ENCODE data around the gene RWDD4.
A peak's percentile ranks its signal among the peaks of the same experiment; 100 is the strongest.

Gene RWDD4

DNA sequence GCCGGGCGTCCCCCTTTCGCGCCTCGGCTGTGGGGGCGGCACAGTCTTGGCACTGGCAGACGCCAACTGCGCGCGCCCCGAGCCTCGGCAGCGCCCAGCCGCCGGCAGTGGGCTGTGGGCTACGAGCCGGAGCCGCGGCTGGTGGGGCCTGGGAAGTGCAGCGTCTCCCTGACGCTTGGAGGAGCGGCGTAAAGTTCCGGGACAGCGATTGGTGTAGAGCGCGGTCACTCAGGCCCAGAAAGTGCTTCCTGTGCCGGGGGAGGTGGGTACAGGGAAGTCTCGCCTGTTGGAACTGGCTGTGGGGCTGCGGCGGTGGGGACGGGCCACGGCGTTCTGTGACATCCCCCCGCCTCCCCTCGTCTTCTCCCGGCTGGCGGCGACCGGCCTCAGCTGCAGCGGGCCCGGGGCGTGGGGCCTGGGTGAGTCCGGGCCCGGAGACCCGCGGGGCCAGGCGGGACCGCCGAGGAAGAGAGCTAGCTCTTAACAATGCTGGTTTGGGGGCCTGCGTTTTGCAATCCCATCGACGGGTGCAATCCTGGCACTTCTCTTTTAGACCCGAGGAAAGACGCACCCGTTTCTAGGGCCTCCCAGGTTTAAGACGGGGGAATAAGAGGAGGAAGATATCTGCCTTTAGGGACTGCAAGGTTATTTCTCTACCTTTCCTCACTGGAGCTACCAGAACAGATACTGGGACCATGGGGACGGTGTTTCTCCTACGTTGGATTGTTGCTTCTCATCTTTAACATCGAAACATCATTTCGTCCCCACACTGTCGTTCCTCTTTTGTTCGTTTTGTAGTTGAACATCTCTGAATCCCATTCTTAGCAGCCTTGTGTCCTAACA lies at the start of gene RWDD4, which contains the start of gene TRAPPC11:
Gene RWDD4 (minus strand): TSS at position 157 of the 843 bp plus-strand sequence. CDS start 233 bp downstream, outside the sequence.
Gene TRAPPC11 (plus strand): TSS at position 265 of the 843 bp plus-strand sequence. CDS start 4,575 bp downstream, outside the sequence.
- peak; percentile 97 for DNase-seq

DNA sequence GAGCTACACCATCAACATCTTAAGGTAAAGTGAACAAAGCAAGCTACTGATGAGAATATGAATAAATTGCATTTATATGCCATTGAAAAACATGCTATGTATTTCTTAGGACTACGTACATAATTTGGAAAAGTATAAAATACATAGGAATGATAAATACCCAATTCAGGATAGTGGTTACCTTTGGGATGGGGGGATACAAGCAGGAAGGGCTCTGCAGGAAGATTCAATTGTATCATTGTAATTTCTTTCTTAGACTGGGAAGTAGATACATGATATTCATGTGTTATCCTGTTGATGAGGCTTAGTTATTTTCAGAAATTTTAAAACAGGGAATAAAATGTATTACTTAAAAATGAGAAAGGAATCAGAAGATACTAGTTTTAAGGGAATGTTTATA lies 43.5 kb upstream of the RWDD4 start:
- no peak for DNase-seq

DNA sequence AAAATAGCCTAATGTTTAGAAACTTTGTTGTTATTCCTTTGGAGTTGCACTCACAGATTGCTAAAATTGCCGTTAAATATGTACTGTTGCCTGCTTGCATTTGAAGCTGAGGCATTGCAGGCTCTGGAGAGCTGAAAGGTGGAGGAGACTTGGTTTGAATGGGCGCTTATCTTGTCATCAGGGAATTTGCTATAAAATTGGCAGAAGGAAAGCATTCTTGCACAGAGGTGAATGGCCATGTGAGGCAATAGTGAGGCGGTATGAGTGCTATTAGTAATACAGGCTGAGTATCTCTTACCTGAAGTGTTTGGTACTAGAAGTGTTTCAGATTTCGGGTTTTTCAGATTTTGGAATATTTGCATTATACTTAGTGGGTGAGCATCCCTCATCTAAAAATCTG lies 41.4 kb upstream of the RWDD4 start:
- no peak for DNase-seq

GRCh38 chr4:183698909-183699308 lies 39.9 kb upstream of the RWDD4 start:
- DNase-seq = no peak

DNA sequence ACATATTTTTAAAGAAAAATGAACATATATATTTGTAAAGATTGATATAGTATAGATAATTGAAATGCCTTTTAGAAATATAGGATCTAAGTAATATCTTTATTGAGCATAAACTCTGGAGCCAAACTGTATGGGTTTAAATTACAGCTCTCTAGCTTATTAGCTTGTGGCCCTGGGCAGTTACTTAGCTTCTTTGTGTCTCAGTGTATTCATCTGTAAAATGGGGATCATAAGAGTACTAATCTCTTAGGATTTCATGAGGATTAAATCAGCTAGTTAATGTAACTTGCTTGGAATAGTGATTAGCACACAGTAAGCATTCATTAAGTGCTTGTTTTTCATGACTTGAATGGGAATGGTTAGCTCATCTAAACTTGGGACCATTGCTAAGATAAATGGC lies 32.9 kb upstream of the RWDD4 start:
- no peak for DNase-seq

DNA sequence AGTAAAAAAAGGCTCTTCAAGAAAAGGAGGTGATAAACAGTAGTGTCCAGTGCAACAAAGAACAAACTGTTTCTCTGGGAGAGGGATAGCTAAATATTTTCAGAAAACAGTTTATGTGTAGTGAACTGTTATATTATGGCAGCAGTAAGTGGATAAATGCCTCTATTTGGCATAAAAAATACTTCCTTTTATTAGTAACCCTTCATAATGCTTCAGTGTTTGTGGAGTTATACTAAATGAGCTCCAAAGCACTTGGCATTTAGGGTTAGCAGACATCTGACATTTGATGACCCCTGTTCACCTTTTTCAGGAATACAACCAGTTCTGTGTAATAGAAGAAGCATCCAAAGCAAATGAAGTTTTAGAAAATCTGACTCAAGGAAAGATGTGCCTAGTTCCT lies 32.0 kb upstream of the RWDD4 start:
- DNase-seq = no peak

DNA sequence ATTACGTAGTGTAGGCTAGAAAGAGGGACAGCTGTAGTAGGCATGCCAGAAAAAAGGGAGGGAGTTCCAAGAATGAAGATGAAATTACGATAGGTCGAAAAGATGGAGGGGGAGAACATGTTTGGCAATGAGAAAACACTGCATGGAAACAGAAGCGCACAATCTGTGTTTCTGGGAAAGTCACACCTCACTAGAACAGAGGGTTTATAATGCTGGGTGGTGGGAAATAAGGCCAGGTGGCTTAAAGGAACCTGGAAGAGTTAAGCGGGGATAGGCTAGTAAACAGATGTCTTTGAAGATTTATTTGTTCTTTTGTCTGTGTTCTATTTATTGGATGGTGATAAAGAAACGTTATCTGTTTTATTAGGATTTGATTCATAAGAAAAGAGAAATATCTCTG lies 29.2 kb upstream of the RWDD4 start:
- DNase-seq = no peak

GRCh38 chr4:183686461-183686860 lies 27.5 kb upstream of the RWDD4 start:
- no peak for DNase-seq

DNA sequence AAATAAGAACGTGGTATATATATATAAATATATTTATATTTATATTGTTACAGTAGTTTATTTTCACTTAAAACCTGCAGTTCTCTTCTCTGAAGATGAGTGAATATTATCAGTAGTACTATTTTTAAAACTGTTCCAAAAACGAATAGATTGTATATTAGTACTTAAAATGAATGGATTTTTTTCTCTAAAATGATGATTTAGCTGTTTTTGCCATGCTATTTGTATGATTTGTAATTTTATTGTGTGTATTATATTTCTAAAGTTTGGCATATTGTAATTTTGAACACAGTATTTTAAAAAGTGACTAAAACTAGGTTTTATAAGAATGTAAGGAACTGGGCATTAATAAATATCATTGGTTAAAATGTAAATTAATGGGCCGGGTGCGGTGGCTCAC lies 22.1 kb upstream of the RWDD4 start:
- no peak for DNase-seq

- no peak for DNase-seq
Observed at GRCh38 chr4:183675625-183676024, 16.6 kb upstream of the RWDD4 start.

GRCh38 chr4:183674153-183674552 lies 15.2 kb upstream of the RWDD4 start:
- DNase-seq = no peak

- no peak for DNase-seq
Observed at GRCh38 chr4:183670960-183671555, 12.1 kb upstream of the RWDD4 start.

DNA sequence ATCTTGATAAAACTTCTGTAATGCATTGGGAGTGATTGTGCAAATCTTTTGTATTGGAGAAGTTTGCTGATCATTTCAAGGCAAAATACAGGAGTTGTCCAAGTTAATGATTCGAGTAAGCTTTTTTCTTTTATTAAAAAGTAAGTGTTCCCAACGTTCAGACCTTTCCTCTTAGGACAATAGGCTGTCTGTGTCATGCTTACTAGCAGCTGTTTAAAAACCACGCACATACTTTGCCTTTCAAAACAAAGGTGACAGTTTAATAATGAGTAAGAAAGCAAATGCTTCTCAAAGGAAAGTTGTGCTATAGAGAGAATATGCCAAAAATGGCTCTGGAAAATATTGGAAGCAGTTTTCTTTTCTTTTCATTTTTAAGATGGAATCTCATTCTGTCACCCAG lies 11.3 kb upstream of the RWDD4 start:
- DNase-seq = no peak

DNA sequence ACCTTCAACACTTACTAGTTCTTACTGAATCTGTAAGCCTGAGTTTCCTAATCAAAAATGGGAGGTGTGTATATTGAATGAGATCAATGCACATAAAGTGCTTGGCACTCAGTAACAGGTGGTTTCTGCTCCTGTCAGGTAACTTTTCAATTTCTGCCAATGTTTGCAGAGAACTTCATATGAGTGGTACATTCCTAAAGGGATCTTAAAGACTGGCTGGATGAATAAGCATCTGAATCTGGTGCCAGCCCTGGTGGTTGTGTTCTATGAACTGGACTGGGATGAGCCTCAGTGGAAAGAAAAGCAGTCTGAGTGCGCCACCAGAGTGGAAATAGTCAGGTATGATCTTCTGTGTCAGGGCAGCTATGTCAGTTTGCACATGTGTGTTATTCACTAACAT lies 7.1 kb upstream of the RWDD4 start:
- no peak for DNase-seq

DNA sequence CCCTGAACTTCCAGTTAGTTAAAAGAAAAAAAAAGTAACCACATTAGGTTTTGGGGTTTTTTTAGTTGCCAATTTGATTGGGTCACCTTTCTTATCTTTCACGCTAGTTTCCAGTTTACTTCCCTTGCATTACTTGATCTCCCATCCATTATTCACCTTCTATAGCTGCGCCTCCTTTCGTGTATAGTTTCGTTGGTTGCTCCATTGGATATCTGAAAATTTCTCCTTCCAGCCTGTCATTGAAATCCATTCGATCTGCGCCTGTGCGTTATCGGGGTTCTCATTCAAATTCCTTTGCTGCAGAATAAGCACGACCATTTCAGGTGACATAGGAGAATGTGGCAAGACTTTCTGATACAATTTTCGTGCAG lies 872 bp upstream of the RWDD4 start:
- DNase-seq = no peak

- peak; percentile 35 for DNase-seq
Observed at GRCh38 chr4:183658362-183659028, 490 bp downstream of the RWDD4 start.

DNA sequence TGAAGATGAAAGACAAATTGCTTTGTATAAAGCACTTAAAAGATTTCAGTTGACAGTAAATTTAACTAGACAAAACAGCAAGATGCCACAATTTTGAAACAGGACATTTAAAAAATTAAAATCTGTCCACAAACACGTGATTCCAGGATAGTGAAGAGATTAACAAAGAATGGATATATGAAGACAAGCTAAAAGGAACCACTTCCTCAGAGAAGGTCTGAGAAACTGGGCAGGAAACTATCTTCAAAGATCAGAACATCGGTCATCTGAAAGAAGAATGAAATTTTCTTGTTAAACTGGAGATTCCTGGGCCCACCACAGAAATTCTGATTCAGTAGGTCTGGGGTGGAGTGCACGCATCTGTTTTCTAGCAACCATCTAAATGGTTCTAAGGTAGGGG lies 1.4 kb downstream of the RWDD4 start:
- DNase-seq = no peak

DNA sequence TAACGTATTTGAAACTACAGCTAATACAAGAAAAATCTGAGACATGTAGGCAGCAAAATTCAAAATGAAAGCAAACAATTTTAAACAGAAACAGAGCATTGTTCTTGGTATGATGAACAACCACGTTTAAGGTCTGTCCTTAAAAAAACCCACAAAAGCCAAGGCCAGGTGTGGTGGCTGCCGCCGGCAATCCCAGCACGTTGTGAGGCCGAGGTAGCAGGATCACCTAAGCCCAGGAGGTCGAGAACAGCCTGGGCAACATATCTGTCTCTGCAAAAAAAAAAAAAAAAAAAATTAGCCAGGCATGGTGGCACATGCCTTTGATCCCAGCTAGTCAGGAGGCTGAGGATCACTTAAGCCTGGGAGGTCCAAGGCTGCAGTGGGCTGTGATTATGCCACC lies 13.7 kb downstream of the RWDD4 start:
- DNase-seq = no peak

- DNase-seq = no peak
Observed at GRCh38 chr4:183639291-183639690, 19.7 kb downstream of the RWDD4 start.

GRCh38 chr4:183638436-183638835 lies 20.5 kb downstream of the RWDD4 start:
- DNase-seq = no peak

DNA sequence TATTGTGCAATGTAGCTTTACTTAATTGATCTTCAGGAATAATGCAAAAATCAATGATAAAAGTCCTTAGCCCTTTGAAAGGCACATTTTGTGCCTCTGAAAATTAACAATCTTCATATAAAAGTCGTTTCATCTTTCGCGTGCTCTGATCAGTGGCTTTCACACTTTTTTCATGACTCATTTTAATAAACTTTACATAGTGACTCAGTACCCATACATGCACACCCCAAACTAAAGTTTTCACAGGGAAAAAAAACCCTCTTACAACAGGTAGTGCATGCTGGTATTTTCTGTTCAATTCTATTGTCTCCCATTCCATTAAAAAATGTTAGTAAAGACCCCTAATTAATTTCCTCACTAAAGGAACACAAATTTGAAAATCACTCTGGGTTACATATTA lies 21.5 kb downstream of the RWDD4 start:
- no peak for DNase-seq

DNA sequence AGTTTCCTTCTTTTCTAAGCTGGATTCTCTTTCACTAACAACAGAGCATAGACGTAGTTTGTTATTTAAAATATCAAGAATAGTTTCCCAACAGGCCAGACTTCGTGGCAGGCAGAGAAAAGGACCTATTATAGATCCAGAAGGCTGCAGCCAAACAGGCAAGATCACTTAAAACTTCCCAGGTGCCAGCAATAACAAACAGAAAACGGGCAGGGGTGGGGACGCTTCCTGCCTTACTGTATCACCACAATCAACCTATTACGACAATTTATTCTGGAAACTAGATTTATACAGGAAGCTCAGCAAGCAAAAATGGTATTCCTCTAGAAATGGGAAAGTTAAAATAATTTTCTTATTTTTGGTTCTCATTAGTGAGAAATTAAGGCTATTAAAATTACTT lies 22.1 kb downstream of the RWDD4 start:
- DNase-seq = no peak

- DNase-seq = no peak
Observed at GRCh38 chr4:183636503-183636902, 22.5 kb downstream of the RWDD4 start.

- DNase-seq = no peak
Observed at GRCh38 chr4:183635741-183636140, 23.2 kb downstream of the RWDD4 start.

All from hematopoietic multipotent progenitor cell treated with erythropoietin and hydrocortisone succinate and interleukin-3 and kit ligand, for 8 days (in vitro differentiated cells).